CMK (cell line): Measurements from ENCODE around the gene MSH6.
A peak's percentile ranks its signal among the peaks of the same experiment; 100 is the strongest.

Source experiments
- DNase-seq: peaks from one replicate; pipeline ENCODE4 v3.0.0-alpha.2; 2010; ENCODE audit warnings: low read depth

The MSH6 gene

DNA sequence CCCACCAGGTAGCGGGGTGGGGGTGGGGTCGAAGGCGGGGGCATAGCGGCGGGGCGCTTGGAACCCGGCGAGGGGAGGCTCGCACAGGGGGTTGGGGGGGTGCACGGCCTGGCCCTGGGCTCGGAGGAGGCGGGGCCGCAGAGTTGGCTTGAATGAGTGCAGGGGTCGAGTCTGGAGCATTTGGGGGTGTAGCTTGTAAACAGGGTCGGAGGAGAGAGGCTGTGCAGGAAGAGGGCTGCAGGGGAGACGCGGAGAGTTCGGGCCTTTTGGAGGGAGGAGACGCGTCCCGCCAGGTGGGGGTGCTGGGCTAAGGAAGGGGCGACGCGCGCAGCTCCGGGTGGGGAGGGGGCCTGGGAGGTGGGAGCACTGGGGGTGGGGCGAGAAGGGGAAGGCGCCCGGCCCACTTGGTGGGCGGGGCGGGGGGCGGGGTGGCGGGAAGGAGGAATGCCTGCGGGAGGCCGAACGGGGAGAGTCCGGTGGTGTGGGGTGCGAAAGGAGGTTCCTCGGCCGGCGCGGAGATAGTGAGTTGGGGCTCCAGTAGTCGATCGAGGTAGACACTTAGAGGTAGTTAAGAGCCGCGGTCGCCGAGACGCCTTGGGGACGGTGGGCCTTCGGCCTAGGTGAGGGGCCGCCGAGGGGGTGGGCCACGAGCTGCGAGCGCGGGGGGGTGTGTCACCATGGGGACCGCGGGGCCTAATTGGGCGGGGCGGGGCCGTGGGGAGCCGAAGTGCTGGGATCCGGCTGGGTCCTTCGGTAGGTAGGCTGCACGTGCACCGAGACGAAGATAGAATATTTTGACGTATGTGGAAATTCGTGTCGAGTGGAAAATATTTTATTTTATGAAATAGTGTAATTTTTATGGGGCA is 774 bp downstream of the MSH6 start:
- peak; percentile 79 for DNase-seq

DNA sequence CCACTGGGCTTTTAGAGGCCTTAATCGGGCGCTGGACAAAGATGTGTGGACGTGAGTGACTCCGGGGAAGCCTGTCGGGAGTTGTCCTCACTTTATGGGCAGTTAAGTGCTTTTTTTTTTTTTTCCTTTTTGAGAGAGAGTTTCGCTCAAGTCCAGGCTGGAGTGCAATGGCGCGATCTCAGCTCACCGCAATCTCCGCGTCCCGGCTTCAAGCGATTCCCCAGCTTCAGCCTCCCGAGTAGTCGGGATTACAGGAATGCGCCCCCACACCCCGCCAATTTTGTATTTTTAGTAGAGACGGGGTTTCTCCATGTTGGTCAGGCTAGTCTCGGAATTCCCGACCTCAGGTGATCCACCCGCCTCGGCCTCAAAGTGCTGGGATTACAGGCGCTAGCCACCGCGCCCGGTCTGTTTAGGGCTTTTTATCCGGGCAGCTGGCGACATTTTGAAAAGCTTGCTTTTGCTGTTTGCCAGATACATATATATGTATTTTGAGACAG is 1.5 kb downstream of the MSH6 start:
- no peak for DNase-seq

DNA sequence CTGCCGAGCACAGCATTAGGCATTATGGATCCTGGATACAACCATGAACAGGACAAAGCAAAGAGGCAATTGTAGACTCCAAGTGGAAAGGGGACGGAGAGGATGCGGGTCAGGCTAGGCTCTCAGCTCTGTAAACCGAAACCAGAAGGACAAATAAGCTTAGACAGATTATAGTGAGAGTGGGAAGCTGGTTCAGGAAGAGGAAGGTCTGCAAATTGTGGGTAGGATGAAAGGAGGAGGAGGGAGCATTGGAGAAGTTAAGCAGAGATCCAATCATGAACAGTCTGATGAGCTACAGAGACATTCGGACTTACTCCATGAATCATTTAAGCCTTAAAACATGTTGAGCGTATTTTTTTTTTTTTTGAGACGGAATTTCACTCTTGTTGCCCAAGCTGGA is 3.0 kb downstream of the MSH6 start:
- DNase-seq = no peak

DNA sequence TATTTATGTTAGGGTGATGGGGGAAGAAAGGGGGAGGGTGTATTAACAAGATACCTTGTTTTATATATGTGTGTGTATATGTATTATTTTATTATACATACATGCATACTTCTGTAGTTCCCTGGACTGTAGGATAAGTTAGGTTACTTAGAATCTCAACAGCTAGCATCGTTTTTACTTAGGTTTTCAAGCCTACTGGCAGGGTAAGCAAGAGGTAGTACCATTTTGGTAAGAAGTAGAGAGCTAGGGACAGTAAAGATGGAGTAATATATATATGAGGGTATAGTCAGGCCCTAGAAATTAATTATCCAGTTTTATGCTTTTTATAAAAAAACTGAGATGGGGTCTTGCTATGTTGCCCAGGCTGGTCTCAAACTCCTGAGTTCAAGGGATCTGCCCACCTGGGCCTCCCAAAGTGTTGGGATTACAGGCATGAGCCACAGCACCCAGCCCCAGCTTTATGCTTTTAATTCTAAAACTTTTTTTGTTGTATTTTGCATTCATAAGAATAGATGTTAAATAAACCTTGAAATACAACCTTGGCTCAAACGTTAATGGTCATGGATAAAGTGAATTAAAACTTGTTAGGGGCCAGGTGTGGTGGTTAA is 13.2 kb downstream of the MSH6 start:
- DNase-seq = no peak

DNA sequence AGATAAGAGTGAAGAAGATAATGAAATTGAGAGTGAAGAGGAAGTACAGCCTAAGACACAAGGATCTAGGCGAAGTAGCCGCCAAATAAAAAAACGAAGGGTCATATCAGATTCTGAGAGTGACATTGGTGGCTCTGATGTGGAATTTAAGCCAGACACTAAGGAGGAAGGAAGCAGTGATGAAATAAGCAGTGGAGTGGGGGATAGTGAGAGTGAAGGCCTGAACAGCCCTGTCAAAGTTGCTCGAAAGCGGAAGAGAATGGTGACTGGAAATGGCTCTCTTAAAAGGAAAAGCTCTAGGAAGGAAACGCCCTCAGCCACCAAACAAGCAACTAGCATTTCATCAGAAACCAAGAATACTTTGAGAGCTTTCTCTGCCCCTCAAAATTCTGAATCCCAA is 15.7 kb downstream of the MSH6 start:
- DNase-seq = no peak

DNA sequence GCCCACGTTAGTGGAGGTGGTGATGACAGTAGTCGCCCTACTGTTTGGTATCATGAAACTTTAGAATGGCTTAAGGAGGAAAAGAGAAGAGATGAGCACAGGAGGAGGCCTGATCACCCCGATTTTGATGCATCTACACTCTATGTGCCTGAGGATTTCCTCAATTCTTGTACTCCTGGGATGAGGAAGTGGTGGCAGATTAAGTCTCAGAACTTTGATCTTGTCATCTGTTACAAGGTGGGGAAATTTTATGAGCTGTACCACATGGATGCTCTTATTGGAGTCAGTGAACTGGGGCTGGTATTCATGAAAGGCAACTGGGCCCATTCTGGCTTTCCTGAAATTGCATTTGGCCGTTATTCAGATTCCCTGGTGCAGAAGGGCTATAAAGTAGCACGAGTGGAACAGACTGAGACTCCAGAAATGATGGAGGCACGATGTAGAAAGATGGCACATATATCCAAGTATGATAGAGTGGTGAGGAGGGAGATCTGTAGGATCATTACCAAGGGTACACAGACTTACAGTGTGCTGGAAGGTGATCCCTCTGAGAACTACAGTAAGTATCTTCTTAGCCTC is 16.2 kb downstream of the MSH6 start:
- DNase-seq = no peak

DNA sequence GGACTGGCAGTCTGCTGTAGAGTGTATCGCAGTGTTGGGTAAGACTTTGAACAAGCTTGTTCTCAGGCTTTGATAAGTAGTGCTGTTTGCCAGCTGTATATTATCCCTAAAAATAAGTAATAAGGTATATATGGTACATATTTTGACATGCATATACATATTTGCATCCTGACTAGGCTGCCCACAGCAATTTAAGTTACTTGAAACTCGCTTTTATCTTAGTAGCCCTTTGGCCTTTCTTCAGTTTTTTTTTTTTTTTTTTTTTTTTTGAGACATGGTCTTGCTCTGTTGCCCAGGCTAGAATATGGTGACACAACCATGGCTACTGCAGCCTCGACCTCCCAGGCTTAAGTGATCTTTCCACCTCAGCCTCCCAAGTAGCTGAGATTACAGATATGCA is 18.2 kb downstream of the MSH6 start:
- DNase-seq = no peak

DNA sequence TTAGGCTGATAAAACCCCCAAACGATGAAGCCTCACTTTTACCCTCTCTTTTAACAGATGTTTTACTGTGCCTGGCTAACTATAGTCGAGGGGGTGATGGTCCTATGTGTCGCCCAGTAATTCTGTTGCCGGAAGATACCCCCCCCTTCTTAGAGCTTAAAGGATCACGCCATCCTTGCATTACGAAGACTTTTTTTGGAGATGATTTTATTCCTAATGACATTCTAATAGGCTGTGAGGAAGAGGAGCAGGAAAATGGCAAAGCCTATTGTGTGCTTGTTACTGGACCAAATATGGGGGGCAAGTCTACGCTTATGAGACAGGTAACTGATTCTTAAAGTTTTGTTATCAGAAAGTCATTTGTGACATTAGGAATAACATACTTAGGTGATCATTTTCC is 20.4 kb downstream of the MSH6 start:
- no peak for DNase-seq

DNA sequence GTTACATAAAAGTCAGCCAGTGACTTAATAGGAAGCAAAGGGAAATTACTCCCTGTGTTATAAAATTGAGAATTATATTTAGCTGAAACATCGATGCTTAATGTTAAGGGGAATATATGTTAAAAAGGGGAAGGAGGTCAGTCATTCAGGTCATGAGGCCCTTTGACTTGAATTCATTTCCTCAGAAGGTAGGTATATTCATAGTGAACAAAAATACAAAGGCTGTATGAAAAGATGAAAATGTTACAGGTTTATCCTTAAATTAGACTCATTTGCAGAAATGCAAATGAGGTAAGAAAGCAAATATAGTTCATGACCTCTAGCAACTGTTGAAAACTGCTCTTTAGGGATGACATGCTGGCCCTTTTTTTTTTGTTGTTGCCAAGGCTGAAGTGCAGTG is 20.8 kb downstream of the MSH6 start:
- DNase-seq = no peak

DNA sequence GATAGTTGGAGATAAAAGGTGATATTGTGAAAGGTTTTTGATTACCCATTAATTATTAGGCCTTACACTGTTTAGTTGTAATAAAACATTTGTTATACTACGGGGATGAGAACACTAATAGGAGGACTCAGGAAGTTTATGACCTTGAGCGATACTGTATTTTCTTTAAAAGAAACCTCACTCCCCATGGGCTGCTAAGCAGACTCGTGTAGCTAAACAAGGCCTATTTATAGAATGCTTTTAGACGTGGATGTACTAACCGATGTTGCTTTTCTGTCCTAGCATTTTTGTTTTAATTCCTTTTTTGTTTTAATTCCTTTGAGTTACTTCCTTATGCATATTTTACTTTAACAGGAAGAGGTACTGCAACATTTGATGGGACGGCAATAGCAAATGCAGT is 22.9 kb downstream of the MSH6 start:
- DNase-seq = no peak

DNA sequence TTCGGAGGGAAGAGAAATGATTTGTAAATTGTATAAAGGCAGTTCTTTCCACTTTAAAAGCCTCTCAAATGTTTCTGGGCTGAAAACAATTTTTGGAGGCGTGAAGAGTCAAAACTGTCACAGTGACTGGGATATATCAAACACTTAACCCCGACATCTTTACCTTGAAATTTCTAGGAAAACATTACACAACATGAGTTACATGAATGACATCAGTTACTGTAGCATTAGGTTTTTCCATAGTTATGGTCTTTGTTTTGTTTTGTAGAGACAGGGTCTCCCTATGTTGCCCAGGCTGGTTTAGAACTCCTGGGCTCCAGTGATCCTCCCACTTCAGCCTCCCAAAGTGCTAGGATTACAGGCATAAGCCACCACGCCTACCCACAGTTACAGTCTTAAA is 25.7 kb downstream of the MSH6 start:
- DNase-seq = no peak

DNA sequence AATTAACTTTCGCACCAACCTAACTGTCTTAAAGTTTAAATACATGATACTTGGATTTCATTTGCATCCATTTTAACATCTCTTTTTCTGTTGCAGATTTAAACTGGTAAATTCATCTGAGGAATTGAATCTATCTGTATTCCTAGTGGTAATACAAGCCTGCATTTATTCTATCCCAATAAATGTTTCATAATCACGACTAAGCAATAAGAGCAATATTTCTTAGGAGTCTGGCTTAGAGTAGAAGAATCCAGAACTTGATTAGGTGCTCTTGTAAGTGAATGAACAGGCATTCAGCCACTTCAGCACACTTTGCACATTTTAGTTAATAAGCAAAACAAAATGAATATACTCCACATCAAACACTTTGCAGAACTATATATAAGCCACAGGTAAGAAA is 27.0 kb downstream of the MSH6 start:
- DNase-seq = no peak

DNA sequence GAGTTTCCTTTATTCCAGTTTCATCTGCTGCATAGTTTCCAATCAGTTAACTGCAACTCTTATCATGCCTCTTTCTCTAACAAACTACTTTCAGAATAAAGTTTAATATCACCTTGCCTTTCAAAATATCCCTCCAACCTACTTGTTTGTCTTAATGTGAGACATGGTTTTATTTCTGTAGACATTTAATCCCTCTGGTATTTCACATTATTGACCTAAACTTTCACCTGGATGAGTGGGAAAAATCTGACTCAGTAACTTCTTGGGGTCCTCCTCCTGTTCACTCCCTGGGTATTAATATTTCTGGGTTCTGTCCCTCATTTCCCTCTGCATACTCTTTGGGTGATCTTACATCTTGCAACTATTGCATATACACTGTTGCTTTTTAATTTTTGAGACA is 27.9 kb downstream of the MSH6 start:
- no peak for DNase-seq

DNA sequence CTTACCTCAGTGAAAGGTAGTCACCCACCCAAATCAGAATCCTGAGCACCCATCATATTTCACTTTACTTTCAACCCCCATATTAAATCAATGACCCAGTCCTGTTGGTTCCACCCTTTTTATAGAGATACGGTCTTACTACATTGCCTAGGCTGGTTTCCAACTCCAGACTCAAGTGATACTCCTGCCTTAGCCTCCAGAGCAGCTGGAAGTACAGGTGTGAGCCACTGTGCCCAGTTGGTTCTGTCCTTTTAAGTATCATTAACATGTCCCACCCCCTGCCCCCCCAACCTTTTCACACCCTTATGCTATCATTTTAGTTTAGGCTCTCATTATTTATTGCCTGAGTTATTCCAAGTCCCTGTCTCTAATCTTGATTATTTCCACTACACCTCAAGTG is 28.7 kb downstream of the MSH6 start:
- no peak for DNase-seq

DNA sequence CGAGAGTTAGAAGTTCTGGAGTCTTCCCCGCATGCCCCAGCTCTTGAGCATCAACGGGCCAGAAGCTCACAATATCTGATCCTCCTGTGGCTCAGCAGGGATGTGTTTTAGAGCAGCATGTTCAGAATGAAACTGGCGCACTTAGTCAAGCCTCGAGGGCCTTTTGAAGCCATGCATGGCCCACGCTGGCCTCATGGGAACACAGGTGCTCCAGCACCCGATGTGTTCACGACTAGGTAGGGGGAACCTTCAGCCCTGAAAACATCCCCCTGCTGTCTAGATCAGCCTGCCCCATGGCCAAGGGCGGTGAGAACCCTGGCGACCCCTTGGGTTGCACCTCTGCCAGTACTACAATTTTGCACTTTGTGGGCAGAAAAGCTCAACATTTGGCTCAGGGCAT is 32.8 kb downstream of the MSH6 start:
- no peak for DNase-seq

DNA sequence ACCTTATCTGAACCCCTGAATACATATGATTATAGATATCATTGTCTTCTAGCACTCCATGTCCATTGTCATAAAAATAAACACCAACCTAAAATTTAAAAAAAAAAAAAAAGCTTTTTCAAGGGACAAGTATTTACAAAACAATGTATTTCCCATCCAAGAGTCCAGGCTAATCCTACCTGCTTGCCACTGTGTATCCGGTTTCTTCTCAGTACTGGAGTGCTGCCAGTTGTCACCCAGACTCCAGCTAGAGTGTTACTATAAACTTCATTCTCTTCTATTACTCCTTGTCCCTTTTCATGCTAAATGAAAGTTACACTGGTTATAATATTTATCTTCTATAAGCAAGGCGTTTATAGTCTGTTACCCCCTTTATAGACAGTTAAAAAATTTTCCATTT is 35.8 kb downstream of the MSH6 start:
- no peak for DNase-seq

DNA sequence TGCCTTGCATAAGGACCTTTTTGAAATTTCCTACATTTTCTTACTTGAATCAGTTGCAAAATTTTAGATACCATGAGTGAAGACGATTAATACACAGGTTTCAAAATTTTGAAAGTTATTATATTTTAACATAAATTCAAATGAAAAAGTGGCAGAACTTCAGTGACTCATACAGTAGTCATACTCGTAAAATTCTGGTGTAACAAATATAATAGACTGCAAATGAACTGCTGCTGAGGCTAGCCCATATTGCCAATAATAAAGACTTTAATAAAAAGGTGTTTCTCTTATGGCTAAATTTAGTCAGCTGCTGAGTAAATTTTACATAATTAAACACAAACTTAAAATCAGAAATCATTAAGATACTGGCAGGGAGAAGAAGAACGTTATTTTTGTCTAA is 36.9 kb downstream of the MSH6 start:
- no peak for DNase-seq

DNA sequence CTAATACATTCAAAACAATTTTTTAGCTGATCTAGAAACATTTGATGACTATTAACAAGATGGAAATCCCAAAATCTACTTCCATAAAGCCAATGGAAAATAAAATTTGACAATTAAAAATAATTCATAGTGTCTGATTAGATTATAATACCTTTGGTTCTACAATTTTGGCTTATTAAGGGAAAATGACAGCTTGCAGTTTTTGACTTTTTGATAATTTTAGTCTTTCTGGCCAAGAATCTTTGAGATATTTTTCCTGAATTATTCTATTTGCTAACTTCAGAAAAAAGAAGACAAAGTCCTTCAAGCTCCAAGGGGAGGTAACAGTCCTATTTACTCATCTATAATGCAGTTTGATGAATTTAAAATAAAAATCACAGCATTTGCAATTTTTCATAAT is 39.6 kb downstream of the MSH6 start:
- no peak for DNase-seq

DNA sequence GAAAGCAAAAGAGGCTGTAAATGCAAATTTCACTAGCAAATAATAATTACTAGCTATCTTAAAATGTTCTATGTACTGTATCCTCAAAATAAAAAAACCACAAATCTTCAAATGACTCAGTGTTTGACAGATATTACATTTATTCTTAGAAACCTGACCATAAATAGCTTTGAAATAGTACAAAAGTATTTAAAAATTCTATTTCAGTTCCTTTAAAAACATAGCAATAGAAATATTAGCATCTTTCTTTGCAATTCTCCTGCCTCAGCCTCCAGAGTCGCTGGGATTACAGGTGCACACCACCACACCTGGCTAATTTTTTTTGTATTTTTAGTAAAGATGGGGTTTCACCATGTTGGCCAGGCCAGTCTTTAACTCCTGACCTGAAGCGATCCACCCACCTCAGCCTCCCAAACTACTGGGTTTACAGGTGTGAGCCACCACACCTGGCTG is 50.6 kb downstream of the MSH6 start:
- no peak for DNase-seq

DNA sequence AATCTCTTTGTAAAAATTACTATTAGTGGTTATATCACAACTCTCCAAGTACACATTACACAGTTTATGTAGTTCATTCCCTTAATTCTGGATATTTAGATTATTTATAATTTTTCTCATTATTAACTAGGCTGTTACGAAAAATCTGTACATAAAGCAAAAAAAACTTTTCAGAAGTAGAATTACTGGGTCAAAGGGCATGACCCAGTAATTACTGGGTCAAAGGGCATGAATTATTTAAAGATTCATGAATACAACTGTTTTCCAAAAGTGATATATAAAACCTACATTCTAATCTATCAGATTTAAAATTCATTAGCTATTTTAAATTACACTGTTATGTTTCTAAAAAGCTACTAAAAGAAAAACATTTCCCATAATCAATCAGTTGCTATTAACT is 55.3 kb downstream of the MSH6 start:
- DNase-seq = no peak

DNA sequence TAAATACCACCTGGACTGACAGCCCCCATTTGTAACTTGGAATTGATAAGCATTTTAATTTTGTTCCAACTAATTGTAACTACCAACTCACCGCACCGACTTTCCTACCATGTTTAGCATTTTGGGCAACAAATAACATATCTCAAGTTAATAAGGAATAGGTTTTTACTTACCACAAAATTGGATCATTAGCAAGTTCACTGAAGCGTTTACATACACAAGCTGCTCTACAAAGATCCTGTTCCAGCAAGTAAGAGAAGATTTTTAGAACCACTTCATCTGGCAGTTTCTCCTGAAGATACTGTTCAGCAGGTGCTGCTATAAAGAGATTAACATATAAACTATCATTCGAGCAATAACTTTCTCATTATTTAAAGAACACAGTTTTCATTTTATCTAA is 55.7 kb downstream of the MSH6 start:
- no peak for DNase-seq

DNA sequence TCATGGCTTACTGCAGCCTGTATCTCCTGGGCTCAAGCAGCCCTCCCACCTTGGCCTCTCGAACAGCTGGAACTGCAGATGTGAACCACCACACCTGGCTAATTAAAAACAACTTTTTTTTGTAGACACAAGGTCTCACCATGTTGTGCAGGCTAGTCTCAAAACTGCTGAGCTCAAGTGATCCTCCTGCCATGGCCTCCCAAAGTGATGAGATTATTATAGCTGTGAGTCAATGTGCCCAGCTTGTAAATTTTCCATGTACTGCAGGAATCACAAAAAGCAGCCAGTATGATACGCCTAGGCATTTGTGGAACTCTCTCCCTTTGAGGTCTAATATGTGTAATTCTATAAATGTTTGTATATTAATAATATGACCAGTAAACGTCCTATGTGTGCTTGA is 59.9 kb downstream of the MSH6 start:
- DNase-seq = no peak

DNA sequence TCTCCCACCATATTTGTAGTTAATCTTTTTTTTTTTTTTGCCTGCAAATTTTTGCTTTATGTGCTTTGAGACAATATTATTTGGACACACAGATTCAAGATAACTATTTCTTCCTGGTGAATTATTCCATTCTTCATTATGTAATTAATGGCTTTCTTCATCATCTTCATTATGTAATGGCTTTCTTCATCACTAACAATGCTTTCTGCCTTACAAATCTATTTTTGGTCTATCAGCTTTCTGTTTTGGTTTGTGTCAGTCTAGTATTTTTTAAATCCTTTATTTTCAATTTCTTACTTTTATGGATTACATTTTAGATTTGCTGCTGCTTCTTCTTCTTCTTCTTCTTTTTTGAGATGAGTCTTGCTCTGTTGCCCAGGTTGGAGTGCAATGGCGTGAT is 60.5 kb downstream of the MSH6 start:
- no peak for DNase-seq
